Sigmoid colon (tissue), 4 donors: ENCODE measurements around the gene CACNA1F.

Experiments used
- CTCF ChIP-seq, 4 experiments: fragments of 450-650 bp in 3 of 4; fragments of 200-600 bp in 1 of 4; IDR thresholded peaks; one replicate each; pipeline ENCODE4 v1.5.1; 2016 to 2019; ENCODE audit warnings: antibody characterized with exemption in 4 of 4, mild to moderate bottlenecking in 3 of 4, moderate library complexity in 2 of 4
- EP300 ChIP-seq, 4 donors: sonication (generic); formaldehyde crosslinking; IDR thresholded peaks; one replicate each; pipeline ENCODE4 v1.6.1; 2017; ENCODE audit warnings: antibody characterized with exemption in 4 of 4
- POLR2A ChIP-seq, 2 donors: fragments of 450-650 bp; IDR thresholded peaks; one replicate each; pipeline ENCODE4 v1.6.1; 2016; ENCODE audit warnings: antibody characterized with exemption in 2 of 2, mild to moderate bottlenecking in 2 of 2, moderate library complexity in 2 of 2
- POLR2AphosphoS5 ChIP-seq, 4 donors: sonication (generic); formaldehyde crosslinking; IDR thresholded peaks; one replicate each; pipeline ENCODE4 v1.6.1; 2017; ENCODE audit warnings: antibody characterized with exemption in 4 of 4

GRCh38 chrX:49220100-49220499, 13.0 kb downstream of the CACNA1F start:
- TF ChIP-seq CTCF (IDR thresholded peaks at IDR 0.05): no peak
- TF ChIP-seq POLR2AphosphoS5 (IDR thresholded peaks at IDR 0.05): no peak
- TF ChIP-seq POLR2A (IDR thresholded peaks at IDR 0.05): no peak
- no peak for TF ChIP-seq EP300 (IDR thresholded peaks at IDR 0.05)
